Globus pallidus (tissue), 1 donor: ENCODE results near the gene RNPEPL1.
A peak's percentile ranks its signal among the peaks of the same experiment; 100 is the strongest.
"Not testable (repeated sequence)": the region's sequence is repeated elsewhere in the genome, so short reads cannot be mapped to it uniquely, and the experiment has no call there.

Experiments used
- DNase-seq: peaks from one replicate; pipeline ENCODE4 v3.0.0-alpha.2; 2015; ENCODE audit warnings: low spot score

The RNPEPL1 gene

DNA sequence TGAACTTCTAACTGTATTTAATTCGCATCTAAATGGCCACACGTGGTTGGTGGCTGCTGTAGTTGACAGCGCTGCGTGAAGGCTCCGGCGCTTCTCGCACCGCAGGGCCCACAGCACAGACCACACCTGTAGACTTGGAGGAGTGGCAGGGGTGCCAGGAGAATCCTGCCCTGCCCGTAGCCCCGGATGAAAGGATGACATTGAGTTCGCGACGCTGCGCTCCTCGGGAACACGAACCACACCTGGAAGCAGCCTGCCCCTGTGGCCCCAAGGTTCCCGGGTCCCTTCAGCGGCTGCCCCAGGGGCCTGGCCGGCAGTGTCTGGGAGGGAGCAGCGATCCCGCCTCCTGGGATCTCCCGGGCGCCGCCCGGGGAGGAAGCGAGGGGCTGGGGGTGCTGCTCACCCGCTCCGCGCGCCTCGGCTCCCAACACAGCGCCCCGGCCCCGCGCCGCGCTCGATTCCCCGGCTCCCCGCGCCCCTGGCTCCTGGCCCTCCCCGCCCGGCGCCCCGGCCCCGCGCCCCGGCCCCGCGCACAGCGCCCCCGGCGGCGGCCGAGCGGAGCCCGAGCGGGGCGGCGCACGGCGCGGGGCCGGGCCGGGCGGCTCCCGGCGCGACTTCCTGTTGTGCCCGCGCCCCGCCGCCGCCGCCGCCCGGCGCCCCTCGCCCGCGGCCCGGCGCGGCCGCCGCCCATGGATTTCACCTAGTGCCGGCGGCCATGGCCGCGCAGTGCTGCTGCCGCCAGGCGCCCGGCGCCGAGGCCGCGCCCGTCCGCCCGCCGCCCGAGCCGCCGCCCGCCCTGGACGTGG, at the start of gene RNPEPL1:
Gene RNPEPL1 (plus strand): TSS at position 613 of the 806 bp plus-strand sequence. CDS start 103 bp downstream, at position 716.
- peak; percentile 36 for DNase-seq

DNA sequence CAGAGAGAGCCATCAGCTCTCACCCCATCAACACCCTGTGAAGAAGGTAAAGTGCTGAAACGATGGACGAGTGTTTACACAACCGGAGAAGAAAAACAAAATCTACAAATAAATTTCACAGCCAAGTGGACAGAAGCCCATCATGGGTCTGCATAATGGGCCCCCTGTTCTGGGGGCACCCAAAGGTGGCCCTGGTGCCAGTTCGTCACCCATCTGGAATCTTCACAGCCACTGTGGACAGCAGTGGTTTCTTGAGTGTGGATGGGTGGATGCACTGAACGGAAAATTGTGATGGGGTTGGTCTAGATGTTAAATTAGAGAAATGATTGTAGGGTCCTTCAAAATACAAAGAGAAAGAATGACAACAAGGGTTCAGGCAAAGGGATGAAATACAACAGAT, 49.3 kb upstream of the RNPEPL1 start:
- DNase-seq, result no peak

GRCh38 chr2:240519396-240520129, 48.7 kb upstream of the RNPEPL1 start:
- DNase-seq, result no peak

- DNase-seq, result no peak
Measured at GRCh38 chr2:240520130-240520973, 47.9 kb upstream of the RNPEPL1 start.

DNA sequence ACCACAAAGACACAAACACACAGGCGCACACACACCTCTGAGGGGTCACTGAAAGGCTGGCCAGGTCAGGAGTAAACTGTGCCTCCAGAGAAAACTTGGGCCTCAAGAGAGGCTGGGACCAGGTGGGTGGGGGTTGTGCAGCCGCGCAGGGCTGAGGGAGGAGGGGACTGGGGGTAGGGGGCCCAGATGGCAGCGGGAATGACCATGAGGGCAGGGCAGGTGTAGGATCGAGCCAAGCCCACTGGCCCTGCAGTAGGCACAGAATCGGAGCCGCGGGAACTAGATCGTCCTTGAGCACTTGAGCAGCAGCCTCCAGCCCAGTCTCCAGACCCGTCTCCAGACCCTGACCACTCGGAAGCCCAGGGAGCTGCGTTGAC, 47.3 kb upstream of the RNPEPL1 start:
- no peak for DNase-seq

DNA sequence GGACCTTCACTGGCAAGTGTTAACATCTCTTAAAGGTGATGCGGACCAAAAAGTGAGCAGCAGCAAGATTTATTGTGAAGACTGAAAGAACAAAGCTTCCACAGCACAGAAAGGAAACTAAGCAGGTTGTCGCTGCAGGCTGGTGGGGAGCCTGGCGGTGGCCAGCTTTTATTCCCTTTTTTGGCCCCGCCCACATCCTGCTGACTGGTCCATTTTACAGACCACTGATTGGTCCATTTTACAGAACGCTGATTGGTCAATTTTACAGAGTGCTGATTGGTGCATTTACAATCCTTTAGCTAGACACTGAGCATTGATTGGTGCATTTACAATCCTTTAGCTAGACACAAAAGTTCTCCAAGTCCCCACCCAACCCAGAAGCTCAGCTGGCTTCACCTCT, 46.4 kb upstream of the RNPEPL1 start:
- DNase-seq, result not testable (repeated sequence)

- DNase-seq, result no peak
Measured at GRCh38 chr2:240522406-240522805, 45.9 kb upstream of the RNPEPL1 start.

GRCh38 chr2:240523451-240524281, 44.6 kb upstream of the RNPEPL1 start:
- no peak for DNase-seq

- no peak for DNase-seq
Measured at GRCh38 chr2:240524963-240525718, 43.1 kb upstream of the RNPEPL1 start.

DNA sequence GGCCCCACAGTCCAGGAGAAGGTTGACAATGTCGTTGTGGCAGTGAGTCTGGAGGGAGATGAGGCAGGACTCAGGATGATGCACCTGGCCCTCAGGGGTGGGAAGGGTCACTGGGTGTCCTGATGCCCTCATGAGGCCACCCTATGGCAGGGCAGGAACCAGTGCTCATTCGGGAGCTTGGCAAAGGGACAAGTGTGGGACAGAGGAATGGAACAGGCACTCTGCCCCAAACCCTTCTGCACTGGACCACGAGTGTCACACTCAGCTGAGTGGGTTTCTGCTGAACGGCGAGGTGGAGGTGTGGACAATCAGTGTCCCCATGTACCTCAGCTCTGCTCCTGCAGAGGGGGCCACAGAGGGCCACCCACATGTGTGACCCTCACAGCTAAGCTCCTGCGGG, 42.5 kb upstream of the RNPEPL1 start:
- no peak for DNase-seq

GRCh38 chr2:240526521-240526920, 41.8 kb upstream of the RNPEPL1 start:
- no peak for DNase-seq

GRCh38 chr2:240527153-240527750, 41.0 kb upstream of the RNPEPL1 start:
- DNase-seq, result no peak

DNA sequence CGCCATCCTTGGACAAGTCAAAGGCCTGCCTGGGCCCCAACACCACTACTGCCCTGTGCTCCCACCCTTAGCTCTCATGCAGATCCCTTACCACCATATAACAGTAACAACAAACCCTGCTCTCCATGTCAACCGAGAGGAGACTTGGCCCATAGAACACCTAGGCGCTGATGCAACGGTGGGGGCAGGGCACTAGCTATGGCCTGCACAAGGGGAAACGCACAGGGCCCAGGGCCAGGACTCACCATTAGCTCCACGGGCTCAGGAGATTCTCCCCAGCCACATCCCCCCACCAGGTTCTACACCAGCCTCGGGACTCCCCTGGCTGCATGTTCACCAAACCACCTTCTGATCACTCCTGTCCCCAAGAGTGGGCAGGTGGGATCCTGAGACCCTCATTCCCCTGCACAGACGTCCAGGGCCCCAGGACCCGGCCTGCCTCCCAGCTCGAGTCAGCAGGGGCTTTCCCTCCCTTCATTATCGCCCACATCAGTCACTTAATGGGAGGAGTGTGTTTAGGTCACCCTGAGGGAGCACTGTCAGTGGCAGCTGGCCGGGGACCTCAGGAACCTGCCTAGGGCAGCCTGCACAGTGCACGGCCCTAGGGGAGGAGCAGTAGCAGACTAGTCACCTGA, 39.8 kb upstream of the RNPEPL1 start:
- DNase-seq, result no peak

DNA sequence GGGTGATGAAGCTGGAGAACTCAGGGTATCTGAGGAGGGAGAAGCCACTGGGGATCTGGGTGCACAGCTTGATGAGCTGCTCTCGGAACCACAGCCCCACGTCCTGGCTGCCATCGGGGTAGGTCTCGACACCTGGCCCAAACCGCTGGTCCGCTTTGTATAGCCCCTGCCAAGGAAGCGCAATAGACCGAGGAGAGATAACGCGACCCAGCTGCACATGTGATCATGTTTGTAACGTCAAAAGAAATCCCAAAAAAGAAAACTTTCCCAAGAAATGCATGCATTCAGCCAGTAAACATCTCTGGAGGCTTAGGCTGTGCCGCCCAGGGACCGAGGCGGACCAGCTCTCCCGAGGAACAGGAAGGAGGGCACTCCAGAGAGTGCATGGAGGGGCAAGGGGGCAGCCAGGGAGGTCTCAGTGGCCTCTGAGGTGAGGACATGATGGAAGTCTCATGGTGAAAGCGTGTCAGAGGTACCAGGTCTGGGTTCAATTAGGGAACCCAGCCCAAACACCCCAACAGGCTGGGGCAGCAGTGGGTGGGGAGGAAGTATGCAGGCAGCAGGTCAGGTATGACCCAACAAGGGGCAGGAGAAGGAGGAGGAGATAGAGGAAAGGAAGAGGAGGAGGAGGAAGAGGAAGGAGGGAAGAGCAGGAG, 38.8 kb upstream of the RNPEPL1 start:
- DNase-seq, result no peak

GRCh38 chr2:240530181-240530580, 38.1 kb upstream of the RNPEPL1 start:
- DNase-seq, result no peak

GRCh38 chr2:240531038-240531437, 37.2 kb upstream of the RNPEPL1 start:
- DNase-seq, result no peak

DNA sequence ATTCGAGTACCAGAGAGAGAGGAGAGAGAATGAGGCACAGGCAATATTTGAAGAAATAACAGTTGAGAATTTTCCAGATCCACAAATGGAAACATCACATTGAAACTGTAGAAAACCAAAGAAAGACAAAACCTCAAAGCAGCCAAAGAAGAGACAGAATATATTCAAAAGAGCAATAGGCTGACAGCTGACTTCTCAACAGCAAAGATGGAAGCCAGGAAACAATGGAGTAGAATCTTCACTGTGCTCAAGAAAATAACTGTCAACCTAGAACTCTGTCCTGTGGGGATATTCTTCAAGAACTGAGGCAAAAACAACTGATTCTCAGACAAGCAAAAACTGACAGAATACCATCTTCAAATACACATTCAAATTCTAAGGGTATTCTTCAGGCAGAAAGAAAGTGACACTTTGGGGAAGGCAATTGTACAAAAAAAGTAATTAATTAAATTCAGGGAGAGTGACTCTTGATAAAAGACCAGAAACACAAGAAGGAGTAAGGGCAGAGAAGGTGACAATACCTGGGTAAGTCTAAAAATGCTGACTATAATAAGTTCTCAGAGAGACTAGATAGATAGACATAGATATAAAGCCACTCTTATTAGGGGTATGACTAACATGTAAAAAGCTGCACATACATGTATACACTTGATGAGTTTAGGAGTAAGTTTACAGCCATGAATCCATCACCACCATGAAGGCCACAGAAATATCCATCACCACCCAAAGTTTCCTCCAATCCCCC, 36.1 kb upstream of the RNPEPL1 start:
- DNase-seq, result no peak

GRCh38 chr2:240538031-240538780, 30.1 kb upstream of the RNPEPL1 start:
- DNase-seq, result no peak
